Pons (tissue), 1 donor: ENCODE data around the gene ENOX1.

Source experiments
- DNase-seq: peaks from one replicate; pipeline ENCODE4 v3.0.0-alpha.2; 2016; ENCODE audit warnings: low spot score

The ENOX1 gene

DNA sequence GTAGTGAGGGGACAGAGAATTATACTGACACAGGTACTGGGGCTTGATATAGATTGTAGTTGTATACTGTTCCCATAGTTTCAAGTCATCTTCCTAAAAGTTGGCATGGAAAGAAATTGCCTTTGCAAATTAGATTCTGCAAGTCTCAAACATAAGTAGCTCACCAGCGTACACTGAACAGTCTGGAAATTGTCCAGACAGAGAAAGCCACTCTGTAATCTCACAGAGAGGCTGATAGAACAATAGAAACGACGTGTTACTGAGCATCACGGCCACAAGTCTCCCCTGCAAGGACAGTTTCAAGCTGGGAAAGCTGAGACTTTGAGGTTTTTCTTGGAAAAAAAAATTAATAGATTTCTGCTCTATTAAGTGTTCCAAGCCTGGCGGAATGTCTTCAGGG, 534.8 kb downstream of the ENOX1 start:
- peak; percentile 46 for DNase-seq

DNA sequence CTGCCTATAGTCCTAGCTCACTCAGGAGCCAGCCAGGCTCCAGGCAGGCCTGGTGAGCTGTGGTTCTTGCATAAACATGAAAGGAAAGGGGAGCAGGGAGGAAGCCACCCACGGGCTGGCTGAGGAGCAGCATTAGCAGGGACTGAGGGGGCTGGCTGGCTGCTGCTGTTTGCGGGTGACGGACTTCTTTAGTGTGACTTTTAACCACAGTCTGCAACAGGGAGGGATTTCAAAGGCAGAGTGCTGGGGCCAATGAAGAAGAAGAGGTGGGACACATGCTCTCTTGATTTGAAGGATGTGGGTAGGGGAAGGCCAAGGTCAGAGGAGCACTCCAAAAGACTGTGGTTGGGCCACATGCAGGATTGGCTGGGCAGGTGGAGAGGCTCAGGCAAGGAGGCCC, 540.4 kb downstream of the ENOX1 start:
- DNase-seq: no peak

DNA sequence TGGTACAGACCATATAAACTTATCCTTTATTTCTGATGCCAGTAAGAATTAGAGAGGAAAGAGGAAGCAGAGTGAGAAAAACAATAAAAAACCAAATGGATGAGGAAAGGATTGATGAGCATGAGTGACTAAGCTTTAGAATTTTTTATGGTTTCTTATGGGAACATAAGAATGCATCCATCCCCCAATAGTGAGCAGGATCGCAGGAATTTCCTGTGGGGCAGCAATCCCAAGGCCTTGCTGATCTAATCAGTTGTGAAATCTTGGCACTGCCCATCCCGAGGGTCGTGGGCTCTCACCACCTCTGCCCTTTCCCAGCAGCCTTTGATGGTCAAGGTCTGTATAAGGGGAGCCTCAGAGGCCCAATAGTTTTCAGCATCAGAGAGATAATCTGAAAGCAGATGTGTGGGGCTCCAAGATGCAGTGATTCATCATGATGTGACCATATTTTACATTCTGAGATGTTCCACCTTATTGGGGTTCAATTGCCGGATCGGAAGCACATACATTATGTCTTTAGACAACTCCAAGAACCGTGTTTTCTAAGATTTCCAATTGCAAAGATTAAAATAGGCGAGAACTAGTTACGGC, 541.3 kb downstream of the ENOX1 start:
- DNase-seq: no peak

DNA sequence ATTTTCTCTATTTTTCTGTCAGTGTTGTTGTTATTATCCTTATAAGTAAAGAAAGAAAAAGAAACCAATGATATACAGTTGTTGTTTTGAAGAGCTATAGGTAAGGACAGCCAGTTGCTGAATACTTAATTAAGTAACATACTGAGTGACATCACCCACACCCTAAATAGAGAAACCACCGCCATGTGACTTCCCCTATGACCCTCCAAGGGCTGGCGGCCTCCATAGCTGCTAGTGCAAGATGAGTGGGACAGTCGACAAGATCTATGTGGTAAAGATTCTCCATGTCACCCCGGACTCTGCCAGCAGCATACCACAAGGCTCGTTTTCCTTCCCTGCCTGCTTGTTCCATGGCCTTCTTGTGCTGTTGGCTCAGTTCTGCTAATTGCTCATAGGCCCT, 542.3 kb downstream of the ENOX1 start:
- DNase-seq: no peak

DNA sequence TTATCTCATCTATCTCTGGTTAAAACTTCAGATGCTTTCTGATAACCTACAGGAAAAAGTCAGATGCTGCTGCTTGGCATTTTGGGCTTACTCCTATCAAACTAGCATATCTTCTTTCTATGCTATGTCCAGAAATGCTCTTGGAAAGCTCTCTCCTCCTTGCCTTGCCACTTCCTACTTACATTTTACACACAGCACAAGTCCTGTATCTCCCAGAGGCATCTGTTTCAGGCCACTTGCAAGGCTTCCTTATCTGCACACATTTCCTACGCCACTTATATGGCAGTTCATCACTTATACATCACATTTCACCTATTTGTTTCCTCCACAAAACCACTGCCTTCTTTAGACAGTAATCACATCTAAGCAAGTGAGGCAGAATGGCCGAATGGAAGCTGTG, 543.1 kb downstream of the ENOX1 start:
- no peak for DNase-seq

DNA sequence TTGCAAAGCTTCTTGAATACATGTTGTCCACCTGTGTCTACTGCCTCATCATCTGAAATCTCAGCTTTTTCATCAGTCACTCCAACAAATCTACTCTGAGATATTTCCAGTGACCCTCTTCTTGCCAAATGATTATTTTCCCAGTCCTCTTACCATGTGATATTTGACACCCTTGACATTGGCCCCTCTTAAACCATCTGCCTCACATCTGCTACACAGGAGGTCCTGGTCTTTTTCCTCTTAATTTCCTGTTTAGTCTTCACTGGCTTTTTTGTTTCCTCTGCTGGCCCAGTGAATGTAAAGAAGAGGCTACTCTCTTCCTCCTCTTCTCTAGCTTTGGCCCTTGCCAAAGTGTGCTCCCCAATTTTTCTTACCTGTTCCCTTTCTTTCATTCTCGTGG, 544.7 kb downstream of the ENOX1 start:
- DNase-seq: no peak

DNA sequence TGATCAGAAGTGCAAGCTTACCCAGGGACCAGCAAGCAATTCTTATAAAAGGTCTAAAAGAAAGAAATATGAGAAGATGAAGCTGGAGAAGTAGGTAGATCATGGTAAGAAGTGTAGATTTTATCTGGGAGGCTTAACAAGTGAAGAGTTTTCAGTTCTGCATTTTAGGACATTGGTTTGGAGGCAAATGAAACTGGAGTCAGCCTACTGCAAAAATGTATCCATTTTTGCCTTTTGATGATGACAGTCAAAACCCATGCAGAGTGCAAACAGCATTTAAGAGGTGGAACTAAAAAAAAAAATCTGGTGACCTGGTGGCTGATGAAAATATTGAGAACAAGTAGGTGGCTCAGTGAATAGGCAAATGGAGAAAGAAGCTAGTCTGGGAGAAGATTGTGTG, 546.5 kb downstream of the ENOX1 start:
- no peak for DNase-seq

DNA sequence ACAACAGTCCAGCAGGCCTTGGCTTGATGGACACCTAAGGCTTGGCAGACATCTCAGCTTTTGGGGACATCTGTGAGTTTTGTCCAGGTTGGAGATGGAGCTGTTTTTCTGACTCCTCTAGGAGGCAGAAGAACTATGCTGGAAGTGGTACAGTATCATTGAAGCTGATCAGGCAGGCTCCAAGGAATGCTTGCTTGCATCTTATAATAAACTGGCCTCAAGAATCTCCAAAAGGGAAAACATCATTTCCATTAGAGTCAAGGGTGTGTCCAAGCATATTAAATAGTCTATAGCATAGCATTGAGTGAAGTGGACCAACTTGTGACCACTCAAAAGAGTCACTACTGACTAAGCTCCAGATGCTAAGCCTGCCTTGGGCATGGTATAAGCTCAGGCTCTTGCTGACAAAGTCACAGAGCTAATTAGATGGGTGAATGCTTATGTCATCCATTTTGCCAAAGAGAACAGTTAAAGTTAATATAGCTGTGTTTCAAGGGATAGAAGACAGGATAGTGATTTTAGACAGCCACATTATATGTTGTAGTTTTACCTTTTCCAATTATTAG, 547.4 kb downstream of the ENOX1 start:
- no peak for DNase-seq

DNA sequence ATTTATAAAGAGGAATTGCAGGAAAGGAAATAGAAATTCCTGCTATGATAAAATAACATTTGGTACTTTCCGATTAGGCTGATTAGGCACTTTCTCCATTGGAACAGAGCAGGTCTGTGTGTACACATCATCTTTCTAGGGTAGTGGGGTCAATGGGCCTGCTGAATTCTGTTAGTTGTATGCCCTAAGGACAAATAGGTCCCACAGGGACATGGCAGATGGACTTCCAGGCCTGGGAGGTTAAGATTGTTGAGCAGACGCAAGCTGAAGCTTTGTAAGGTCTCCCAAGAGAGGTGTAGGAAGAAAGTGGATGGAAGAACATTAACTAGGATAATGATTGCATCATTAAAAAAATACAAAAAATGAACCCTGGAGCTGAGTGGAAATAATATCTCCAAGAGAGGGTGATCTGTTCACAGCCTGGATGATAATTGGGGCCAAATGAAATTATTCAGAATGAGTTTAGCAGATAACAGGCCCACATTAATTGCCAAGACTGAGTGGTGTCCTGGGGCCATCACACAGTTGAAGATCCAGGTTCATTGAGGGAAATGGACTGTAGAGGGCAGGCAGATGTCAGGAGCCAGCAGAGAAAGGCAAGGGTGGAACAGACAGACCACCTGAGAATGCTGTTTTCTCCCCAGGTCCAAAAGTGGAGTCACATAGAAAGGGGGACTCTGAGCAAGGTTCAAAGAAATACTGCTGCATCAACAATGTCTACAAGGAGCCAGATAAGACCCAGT, 548.3 kb downstream of the ENOX1 start:
- no peak for DNase-seq

DNA sequence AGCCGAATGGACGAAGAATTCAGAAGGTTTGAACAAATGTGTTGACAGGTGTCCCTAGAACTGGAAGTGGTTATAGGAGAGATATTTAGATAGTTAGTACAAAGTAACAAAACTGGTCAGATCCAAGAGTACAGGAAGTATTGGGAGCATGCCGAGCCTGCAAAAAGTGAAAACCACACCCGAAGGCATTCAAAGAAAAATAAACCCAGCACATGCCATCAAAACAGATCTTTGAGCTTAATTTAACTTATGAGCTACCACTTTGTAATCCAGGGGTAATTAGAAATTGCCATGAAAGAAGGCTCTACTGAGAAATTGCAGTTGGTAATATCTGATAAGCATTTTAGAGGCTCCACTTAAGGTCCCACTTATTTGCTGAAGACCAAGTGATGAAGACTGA, 549.2 kb downstream of the ENOX1 start:
- DNase-seq: no peak

DNA sequence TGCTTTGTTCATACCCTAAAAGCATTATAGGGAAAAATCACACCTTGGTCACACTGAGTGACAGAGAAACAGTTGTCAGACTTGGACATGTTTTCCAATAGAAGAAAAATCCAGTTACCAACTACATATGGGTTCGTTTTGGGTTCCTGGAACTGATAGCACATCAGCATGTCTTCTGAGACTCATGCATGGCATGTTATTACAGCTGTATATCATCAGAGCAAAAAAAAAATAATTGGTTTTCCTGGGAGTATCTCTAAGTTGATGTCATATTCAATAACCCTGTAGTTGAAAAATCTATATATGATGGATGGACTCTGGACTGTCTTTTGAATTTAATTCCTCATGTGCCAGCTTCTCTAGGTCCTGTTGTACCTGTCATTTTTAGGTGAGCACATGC, 551.7 kb downstream of the ENOX1 start:
- no peak for DNase-seq

DNA sequence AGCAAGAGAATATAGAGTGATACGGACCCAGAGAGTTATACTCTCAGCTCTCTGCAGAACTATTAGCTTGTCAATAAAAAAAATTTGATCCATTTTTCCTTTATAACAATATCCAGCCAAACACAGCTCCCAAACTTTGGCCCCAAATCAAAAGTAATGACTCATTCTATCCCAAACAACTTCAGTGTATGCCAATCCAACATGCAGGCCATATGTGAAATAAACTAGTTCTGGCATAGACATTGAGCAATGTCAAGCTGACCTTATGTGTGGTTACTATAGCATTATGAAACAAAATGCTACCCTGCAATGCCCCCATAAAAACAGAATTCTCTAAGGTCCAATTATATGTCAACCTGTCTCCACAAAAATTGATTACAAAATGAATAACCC, 553.9 kb downstream of the ENOX1 start:
- DNase-seq: no peak

DNA sequence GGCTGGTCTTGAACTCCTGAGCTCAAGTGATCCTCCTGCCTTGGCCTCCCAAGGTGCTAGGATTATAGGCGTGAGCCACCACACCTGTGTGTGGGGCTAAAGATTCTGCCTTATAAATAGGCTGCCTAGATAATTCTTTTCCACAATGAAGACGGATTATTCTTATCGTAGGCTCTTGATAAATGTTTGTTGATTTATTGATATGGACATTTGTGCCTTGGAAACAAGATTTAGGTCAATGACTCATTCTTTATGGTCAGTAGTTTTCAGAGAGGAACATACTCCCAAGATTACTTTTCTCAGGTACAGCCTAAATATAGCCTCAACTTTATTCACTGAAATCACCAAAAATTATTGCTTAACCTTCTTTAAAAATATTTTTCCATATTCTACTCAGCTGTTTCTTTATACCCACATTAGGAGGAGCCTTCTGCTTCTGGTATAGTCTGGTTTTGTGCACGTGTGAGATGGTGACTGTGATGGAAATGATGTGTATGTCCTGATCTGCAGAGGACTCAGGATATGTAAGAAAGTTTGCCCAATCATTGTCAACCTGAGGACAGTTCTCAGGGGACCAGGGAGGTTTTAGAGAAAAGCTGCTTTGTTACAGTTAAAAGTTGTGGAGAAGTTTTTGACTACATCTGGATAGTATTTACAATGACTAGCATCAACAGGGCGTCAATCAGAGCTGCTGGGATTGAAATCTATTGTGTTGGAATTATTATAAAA, 554.5 kb downstream of the ENOX1 start:
- no peak for DNase-seq

DNA sequence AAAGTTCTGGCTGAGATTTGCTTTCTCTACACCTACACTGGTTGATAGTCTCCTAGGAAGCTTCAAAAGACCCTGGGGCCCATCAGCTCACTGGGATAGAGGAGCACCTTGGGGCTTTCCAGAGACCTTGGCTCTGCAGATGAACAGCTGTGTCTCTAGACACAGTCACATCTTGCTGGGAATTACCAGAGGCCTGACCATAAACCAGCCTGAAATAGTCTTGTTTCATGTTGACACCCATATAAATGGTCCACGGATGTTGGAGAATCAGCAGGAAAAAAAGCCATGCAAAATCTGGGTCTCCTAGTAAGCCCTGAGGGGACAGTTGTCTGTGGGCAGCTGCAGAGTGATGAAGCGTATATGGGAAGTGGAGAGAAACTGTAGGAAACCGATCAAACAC, 555.8 kb downstream of the ENOX1 start:
- DNase-seq: no peak

DNA sequence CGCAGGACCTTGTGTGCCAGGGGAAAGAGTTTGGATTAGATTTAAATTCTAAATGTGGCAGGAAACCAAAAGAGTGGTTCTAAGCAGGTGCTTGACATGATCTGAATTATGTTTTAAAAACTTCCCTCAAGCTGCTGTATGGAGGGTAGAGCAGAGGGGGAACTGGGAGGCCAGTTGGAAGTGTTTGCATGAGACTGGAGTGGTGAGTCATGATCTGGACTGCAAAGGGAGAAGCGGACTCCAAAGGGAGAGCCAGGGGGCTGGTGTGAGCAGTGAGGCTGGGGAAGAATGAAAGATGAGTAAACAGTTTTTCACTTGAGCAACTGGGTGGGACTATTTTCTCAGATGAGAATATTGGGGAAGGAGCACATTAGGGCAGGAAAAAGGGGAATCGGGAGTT, 557.3 kb downstream of the ENOX1 start:
- no peak for DNase-seq

DNA sequence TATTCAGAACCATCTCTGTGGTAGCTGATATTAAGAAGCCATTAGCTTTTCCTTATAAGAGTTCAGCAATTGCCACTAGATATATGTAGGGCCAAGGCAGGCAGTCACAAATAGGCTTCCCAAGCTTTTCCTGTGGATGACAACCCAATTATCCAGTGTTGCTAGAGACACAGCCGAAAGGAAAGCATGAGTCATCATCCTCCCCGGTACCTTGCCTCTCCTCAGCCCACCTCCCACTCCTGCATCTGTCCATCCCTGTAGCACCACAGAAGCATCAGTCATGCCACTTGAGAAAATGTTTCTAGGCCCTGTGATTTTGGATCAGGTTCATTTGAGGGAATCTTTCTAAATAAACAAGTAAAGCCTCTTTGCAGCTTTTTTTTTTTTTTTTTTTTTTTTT, 559.1 kb downstream of the ENOX1 start:
- DNase-seq: peak; percentile 21

DNA sequence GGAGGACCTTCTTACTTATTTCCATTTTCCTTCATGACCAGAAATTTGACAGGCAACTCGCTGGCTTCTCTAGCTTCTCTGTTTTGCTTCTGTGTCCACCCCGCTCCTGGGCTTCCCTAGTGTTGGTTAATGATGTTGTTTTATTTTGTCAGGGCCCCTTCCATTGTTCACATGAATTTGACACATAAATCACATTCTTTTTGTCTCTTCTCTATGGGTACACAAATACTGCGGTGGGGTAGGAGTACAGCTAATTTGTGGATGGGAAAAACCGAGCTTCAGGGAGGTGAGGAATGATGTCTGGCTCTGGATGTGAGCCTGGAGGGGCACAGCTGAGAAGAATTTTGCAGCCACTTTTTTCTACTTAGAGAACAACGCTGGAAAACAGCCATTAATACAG, 563.6 kb downstream of the ENOX1 start:
- DNase-seq: no peak

DNA sequence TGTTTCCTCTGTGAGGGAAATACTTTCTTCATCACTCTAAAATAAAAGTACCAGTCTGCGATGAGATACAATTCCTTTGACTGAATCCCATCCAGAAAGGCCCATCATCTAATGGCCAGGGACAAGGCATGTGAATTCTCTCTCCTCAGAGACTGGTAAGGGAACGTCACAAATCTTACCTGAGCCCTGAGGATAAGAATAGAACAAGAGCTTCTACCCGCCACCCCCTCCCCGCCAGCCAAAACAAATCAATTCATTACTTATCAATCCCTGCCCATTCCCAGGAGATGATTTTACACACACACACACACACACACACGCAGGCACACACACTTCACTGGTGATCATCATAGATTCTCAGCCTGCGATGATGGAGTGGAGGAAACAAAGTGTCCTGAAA, 564.7 kb downstream of the ENOX1 start:
- no peak for DNase-seq

DNA sequence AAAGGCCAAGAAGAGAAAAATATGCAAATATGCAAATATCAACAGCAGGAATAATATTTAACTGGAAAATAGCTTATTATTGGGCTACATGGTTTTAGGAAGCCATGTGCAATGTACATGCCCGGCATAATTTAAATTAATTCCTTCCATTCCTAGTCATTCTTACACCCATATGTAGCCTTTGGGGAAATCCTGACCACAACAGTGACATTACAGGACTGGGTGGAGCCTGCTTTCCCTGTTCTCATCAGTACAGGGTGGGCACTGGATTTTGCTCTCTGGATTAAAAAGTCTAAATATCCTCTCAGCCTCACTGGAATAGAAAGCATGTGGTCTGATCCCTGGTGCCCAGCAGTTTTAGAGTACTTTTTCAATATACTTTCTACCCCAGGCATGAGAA, 565.2 kb downstream of the ENOX1 start:
- no peak for DNase-seq

DNA sequence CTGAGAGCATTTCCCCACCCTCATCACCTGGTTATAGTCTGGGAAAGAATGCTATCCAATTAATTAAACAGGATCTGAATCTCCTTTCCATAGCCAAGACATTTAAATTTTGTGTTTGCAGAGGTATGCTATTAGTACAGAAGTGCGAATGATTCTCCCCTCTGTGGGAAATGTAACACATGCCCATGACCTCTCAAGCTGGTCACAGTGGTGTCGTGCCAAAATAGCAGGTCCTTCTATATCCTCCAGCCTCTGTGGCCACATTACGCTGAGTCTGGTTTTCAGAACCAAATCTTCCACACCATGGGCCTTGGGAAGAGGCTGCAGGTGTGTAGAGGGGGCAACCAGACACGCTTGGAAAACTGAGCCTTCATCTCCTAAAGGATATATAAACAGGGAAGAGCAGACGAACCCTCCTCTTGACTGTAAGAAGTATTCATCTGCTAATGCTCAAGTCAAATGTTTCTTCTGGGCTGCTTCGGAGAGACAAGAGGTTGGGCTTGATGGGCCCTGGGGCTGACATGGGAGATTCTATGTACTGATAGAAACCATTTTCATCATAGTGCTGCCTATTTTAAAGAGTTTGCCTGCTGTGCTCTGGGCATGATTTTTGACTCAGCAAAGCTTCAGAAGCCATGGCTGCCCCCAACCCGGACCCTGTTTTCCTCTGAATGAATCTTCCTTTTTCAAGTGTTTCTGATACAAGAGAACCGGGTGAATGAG, 565.7 kb downstream of the ENOX1 start:
- no peak for DNase-seq

DNA sequence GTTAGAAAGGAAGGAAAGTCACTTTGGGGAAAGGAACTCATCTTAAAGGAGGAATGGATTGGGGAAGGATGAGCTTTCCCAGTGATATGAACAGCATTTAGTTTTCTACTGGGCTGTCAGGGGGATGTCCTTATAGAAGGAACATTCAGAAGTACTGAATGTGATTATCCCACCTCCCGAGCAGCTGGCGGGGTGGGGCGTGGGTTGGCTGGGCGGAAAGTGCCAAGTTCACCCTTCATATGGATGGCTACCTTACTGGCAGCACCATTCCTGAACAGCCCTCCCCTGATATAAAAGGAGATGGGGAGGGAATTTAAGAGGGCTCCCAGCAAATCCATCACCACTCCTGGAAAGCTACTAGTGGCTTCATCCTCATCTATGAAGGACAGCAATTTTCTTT, 572.6 kb downstream of the ENOX1 start:
- no peak for DNase-seq

DNA sequence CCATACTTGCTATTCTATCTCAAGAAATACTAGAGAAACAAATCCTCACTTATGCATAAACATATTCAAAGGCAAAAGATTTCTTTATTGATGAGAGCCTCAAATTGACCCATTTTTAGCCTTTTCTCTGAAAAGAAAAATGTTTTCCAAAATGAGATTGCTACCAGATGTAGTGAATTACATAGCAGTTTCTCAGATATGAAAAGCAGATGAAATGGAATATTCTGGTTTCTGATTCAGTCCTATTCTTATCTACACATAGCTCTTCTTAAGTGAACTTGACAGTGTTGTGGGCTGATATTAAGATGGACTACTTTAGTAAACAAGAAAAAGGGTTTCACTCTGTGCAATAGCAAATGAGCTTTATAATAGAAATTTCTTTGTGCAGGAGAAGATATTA, 579.9 kb downstream of the ENOX1 start:
- no peak for DNase-seq

DNA sequence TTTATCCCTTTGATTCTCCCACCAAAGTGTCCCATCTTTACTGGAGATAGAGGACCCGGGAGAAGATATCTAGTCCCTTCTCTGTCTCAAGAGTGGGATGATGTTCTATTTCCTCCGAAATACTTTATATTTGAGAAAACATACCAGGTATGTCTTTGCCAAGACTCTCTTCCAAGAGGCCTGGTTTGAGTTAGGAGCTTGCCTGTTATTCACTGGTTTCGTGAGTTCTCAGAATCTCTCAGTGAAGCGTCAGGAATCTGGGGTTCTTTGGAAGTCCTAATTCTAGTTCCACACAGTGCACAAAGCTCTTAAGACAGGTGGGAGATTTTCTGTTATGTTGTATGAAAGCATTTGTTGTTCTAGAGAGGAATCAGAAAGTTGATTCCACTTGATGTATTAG, 581.4 kb downstream of the ENOX1 start:
- DNase-seq: no peak
